ENCODE results near the gene SPINK7.

The SPINK7 gene

DNA sequence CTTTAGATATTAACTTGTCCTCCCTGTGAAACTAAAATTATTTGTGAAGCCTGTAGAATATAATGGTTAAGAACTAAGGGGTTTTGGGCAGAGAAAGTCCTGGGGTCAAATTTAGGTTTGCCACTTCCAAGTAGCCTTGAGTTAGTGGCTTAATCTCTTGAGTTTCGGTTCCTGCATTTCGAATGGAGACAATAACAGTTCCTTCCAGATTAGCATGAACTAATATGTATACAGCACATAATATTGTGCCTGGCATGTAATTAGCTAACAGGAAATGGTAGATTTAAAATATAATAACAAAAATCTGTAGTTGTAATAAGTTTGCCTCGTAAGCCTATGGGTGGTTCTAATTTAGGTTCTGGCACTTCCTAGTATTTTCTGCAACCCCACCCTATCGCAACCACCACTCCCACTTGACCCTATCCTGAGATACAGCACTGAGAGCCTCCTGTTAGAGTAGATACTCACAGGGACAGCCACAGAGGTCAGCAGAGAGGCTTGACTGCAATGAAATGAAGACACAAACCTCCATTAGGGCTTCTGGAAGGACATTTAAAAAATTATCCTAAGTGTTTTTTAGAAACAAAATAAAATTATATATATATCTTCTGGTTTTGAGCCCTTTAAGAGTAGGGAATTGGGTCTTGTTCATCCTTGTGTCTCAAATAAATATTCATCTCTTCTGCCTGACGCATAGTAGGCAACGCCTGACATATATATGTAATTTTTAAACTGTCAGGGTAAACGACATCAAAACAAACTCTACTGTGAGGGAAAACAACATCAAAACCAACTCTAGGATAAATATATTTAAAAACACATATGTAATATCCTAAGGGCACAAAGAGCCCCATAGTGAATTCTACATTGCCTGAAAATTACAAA lies 31.6 kb downstream of the SPINK7 start:
- DNase-seq, result no peak

- no peak for DNase-seq
Observed at GRCh38 chr5:148347706-148348105, 35.5 kb downstream of the SPINK7 start.

DNA sequence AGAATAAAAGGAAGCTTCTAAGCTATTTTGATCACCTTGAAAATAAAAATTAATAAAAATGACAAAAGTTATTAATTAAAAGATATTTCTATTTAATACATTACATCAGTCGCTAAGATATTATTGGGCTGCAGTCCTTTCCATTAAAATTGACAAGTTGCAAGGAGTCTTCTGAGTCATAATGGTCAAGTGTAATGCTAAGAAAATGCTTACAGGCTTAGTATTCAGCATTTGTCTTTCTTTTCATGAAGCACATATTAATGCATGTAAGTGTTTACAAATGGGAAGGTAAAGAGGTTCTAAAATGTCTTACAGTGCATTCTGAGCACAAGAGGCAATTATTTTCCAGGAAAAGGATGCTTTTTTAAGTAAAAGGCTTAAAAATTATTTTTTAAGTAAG lies 40.5 kb downstream of the SPINK7 start:
- no peak for DNase-seq

- DNase-seq, result no peak
Observed at GRCh38 chr5:148353634-148354033, 41.4 kb downstream of the SPINK7 start.

- no peak for DNase-seq
Observed at GRCh38 chr5:148364343-148364742, 52.1 kb downstream of the SPINK7 start.
